Stomach (tissue), 9 donors: ENCODE measurements around the gene RHEBL1. TPM values are rescaled to one million over a fixed set of nuclear protein-coding genes. Genes with fewer than 3 reads are reported as not detected.
A peak's percentile ranks its signal among the peaks of the same experiment; 100 is the strongest.

Experiments
- DNase-seq, 2 donors: peaks; one replicate each; pipeline versions ENCODE4 v3.0.0 to v3.0.0-alpha.2; 2013 to 2019
- H3K27ac ChIP-seq, 5 donors: fragments of 200-600 bp in 4 of 5; sonication (generic) in 4 of 5; one replicate each; pipeline ENCODE4 v1.5.1; 2013 to 2019; ENCODE audit warnings: mild to moderate bottlenecking in 1 of 5, moderate library complexity in 1 of 5
- H3K27me3 ChIP-seq, 3 donors: fragments of 200-600 bp; sonication (generic); one replicate each; pipeline ENCODE4 v1.5.1; 2017 to 2019; ENCODE audit warnings: mixed run types in 1 of 3
- H3K36me3 ChIP-seq, 4 donors: fragments of 200-600 bp; sonication (generic); 1 replicate in 3 of 4; 2 replicates in 1 of 4; pipeline ENCODE4 v1.5.1; 2016 to 2019
- H3K4me1 ChIP-seq, 4 donors: fragments of 200-600 bp; sonication (generic); one replicate each; pipeline ENCODE4 v1.5.1; 2016 to 2019
- H3K4me3 ChIP-seq, 4 donors: fragments of 200-600 bp; sonication (generic) in 3 of 4; one replicate each; pipeline ENCODE4 v1.5.1; 2016 to 2019; ENCODE audit warnings: mild to moderate bottlenecking in 1 of 4
- H3K9me3 ChIP-seq, 4 donors: fragments of 200-600 bp; sonication (generic); one replicate each; pipeline ENCODE4 v1.5.1; 2016 to 2019
- CTCF ChIP-seq, 7 experiments: fragments of 450-650 bp in 4 of 7; fragments of 200-600 bp in 3 of 7; sonication (generic) in 3 of 7; IDR thresholded peaks; one replicate each; pipeline ENCODE4 v1.5.1; 2016 to 2019; ENCODE audit warnings: antibody characterized with exemption in 7 of 7, control low read depth in 2 of 7, mild to moderate bottlenecking in 1 of 7
- EP300 ChIP-seq: sonication (generic); formaldehyde crosslinking; IDR thresholded peaks from one replicate; pipeline ENCODE4 v1.6.1; 2017; ENCODE audit warnings: antibody characterized with exemption
- POLR2A ChIP-seq, 4 donors: fragments of 450-650 bp; IDR thresholded peaks; one replicate each; pipeline ENCODE4 v1.6.1; 2016; ENCODE audit warnings: antibody characterized with exemption in 4 of 4, control low read depth in 2 of 4, mild to moderate bottlenecking in 1 of 4, moderate library complexity in 1 of 4
- POLR2AphosphoS5 ChIP-seq, 3 donors: sonication (generic); formaldehyde crosslinking; IDR thresholded peaks; one replicate each; pipeline ENCODE4 v1.6.1; 2016; ENCODE audit warnings: antibody characterized with exemption in 3 of 3
- WGBS, 5 donors: extraction: QIAGEN DNeasy Blood & Tissue Kit in 3 of 5; methylation state at CpG; one replicate each; pipeline versions ENCODE4 v1.1.5 to v1.1.7; 2013 to 2018; 5-methylcytosine and 5-hydroxymethylcytosine counted together
- intact Hi-C: fragments of 100-400 bp; cut with DNase I; formaldehyde crosslinking; loops from one replicate; pipeline ENCODE4 v1.15.1; 2023; ENCODE audit warnings: low total_unique reads
- polyA plus RNA-seq, 3 donors: library from polyadenylated mRNA; stranded (reverse); fragments of 200-250 nt; gene quantifications; one replicate each; pipeline ENCODE4 v1.2.3, GENCODE V29; 2013
- total RNA-seq, 5 donors: library from RNA; depleted of rRNA; stranded (reverse); fragments of >200 nt; gene quantifications; one replicate each; pipeline versions ENCODE4 v1.1.0 to v1.2.3, GENCODE V29; 2014 to 2016
- donor health status: healthy with polysubstance abuse.
- donor health status: Bipolar disorder and iron deficiency.
- donor health status: healthy.

The RHEBL1 gene
- total and polyA plus RNA-seq, 8 donors = 0.75 to 1.0 TPM; not detected in 6

GRCh38 chr12:49060237-49061156, 9.3 kb downstream of the RHEBL1 start, which contains the start of gene KMT2D:
TSS of gene KMT2D (minus strand) at chr12:49060794. CDS start at chr12:49055324, 5,470 bp downstream.
- DNase-seq = peak; percentile 91 to 98
- intact Hi-C loops = loop anchor here (10.0 kb wide), 1 partner anchor 64 kb away; no protein-coding TSS in a partner anchor
- Histone ChIP-seq H3K27ac (peak within 1 kb of the TSS; percentile 91 to 98 (median 95)), H3K27me3 (no peaks in the 10 kb centered on the region), H3K36me3 (no peaks in the 10 kb centered on the region), H3K4me3 (peak within 1 kb of the TSS; percentile 80 to 99 (median 97)), H3K4me1 (peaks cover 42 to 57% (median 48%) of the 10 kb centered on the region in 4 donors), H3K9me3 (no peaks in the 10 kb centered on the region)
- WGBS, 5 donors = 0 to 1% (median 0%) methylated on average over 43 to 74 of the region's 74 CpGs
- TF ChIP-seq EP300 (peak; percentile 41), POLR2AphosphoS5 (IDR thresholded peaks at IDR 0.05) (peak; percentile 74 to 91 (median 89)), POLR2A (IDR thresholded peaks at IDR 0.05) (peak in 1 of 4 donors; percentile 14), CTCF (IDR thresholded peaks at IDR 0.05) (peak in 3 of 7 experiments; percentile 28 to 61 (median 51))

- DNase-seq = peak in 1 of 2 donors; percentile 65
- TF ChIP-seq CTCF (IDR thresholded peaks at IDR 0.05) (no peak), POLR2AphosphoS5 (IDR thresholded peaks at IDR 0.05) (no peak), POLR2A (IDR thresholded peaks at IDR 0.05) (no peak), EP300 (no peak)
- Histone ChIP-seq H3K4me3 (peak overlapping the region; percentile 80 to 99 (median 97)), H3K4me1 (peaks cover 48 to 67% (median 57%) of the 10 kb centered on the region in 4 donors), H3K27me3 (no peaks in the 10 kb centered on the region), H3K9me3 (no peaks in the 10 kb centered on the region), H3K27ac (peak overlapping the region; percentile 91 to 98 (median 95)), H3K36me3 (peaks cover 6 to 8% (median 7%) of the 10 kb centered on the region in 4 donors)
- WGBS, 5 donors = 0 to 3% (median 0%) methylated on average over 24 to 70 of the region's 70 CpGs
- intact Hi-C loops = loop anchor here (10.0 kb wide), 1 partner anchor 65 kb away; no protein-coding TSS in a partner anchor
Observed at GRCh38 chr12:49059299-49060171, 10.2 kb downstream of the RHEBL1 start.

GRCh38 chr12:49059045-49059298, 10.8 kb downstream of the RHEBL1 start:
- WGBS, 5 donors = 0 to 14% (median 0%) methylated on average over 1 of the region's 1 CpG
- no peak for DNase-seq

More at GRCh38 chr12:49059045-49059298, 10.8 kb downstream of the RHEBL1 start:
- H3K4me3 ChIP-seq = peak overlapping the region; percentile 80 to 99 (median 97)
- no peaks in the 10 kb centered on the region for H3K27me3 ChIP-seq
- intact Hi-C loops = no loop called here
- peaks cover 12 to 13% (median 13%) of the 10 kb centered on the region in 4 donors for H3K36me3 ChIP-seq
- peak overlapping the region; percentile 91 to 98 (median 95) for H3K27ac ChIP-seq
- no peak for TF ChIP-seq POLR2A (IDR thresholded peaks at IDR 0.05)
- TF ChIP-seq CTCF (IDR thresholded peaks at IDR 0.05) = no peak
- TF ChIP-seq POLR2AphosphoS5 (IDR thresholded peaks at IDR 0.05) = no peak
- no peak for TF ChIP-seq EP300
- H3K4me1 ChIP-seq = peaks cover 48 to 68% (median 60%) of the 10 kb centered on the region in 4 donors
- H3K9me3 ChIP-seq = no peaks in the 10 kb centered on the region
